ENCODE results near the gene CTSE.

Gene CTSE

GRCh38 chr1:206049919-206050600 is 26.4 kb upstream of the CTSE start:
- DNase-seq: no peak

DNA sequence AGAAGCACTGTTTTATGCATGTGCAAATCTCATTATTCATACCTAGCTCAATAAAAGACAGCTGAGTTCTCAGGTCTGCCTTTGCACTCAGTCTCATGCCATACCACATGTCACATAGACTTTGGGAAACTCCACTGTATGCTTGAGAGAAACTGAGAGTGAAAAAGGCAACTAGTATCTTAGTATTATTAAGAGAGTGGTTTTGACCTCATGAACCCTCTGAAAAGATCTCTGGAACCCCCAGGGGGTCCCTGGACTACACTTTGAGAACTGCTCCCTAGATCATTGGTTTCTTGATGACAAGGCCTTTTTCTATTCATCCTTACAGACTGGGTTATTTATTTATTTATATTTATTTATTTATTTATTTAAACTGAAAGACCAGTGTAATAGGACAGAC is 25.6 kb upstream of the CTSE start:
- no peak for DNase-seq

- DNase-seq: no peak
Measured at GRCh38 chr1:206048582-206048981, 24.9 kb upstream of the CTSE start.

DNA sequence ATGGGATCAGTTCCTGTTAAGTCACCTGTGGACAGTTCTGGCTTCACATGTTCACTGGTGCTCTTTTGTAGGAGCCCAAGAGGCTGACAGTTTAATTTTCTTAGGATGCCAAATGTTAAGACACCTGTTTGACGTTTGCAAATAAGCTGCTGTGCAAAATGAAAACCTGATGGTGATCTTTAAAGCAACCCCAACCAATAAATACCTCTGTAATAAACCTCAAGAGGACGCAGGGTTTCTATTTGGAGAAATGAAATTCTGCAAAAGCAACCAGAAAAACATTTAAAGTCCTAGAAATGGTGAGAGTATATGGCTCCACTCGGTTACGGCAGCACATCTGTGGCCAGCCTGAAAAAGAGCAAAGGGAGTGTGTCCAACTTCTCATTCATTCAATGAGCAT is 23.6 kb upstream of the CTSE start:
- no peak for DNase-seq

GRCh38 chr1:206041640-206042039 is 17.9 kb upstream of the CTSE start:
- no peak for DNase-seq

GRCh38 chr1:206040328-206040727 is 16.6 kb upstream of the CTSE start:
- no peak for DNase-seq

- DNase-seq: no peak
Measured at GRCh38 chr1:206039046-206039973, 15.6 kb upstream of the CTSE start.

DNA sequence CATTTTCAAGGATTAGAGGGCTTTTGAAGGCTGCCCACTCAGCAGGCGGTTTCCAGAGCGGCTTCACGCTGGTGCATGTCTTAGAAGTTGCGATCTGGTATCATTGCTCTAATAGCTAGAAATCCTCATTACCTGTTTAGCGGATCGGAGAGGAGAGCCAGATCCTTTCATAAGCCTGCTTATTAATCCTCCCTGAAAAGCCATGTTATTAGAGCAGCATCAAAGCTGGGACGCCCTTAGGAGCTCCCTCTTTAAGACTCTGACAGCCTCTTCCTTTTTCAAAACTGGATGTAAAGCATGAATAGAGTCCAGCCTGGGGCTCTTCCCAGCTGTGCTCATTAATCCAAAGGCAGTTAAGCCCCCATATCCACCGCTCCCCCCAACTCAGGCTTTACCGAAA is 13.9 kb upstream of the CTSE start:
- no peak for DNase-seq

- no peak for DNase-seq
Measured at GRCh38 chr1:206036663-206037455, 13.2 kb upstream of the CTSE start.

DNA sequence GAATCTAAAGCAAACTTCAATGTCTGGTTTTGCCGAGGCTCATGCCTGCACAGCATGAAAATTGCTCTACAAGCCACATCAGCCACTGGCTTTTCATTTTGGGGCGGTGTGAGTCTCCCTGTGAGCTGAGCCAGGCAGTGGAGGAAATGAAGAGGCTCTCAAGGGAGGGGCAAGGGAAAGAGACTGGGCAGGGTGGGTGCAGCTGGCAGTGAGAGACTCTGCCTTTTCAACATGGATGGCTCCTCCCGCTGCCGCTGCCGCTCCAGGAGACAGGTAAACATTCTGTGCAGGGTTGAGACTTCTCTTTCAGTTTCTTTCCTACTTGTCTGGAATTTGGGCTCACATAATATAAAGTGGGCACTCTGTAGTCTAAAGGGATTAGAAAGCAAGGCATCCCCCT is 11.3 kb upstream of the CTSE start:
- no peak for DNase-seq

GRCh38 chr1:206032380-206033140 is 8.9 kb upstream of the CTSE start:
- no peak for DNase-seq

DNA sequence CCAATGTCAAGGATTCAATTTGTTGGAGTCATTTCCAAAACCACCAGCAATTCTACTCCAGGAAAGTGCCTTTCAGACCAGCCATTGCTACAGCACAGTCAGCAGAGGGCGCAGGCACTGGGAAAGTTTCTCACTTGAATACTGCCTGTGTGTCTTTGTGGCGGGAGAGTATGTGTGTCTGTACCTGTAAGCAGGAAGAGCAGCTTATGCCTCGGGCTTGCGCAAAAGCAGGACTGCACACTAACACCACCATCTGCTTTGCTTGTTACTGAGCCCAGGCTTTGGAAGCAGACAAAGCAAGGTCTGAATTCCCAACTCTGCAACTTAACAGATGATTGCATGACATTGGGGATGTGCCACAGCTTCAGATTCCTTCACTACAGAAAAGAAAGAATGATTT is 7.0 kb upstream of the CTSE start:
- peak; percentile 57 for DNase-seq

DNA sequence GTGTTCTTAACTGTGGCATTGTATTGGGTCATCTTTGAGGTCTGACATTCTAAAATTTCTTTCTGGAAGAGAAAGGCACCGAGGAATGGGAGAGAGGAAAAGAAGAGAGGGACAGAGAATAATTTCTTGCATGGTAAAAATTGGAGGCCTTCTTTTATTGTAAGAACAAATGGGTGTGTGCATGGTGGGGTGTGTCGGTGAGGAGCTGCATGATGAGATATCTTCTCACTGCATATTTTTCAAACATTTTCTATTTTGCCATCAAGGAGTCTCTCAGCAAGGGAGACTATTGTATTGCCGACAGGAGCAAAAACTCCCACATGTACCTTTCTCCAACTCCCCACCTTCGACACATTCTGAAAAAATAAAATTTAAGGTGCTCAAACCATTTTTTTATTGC is 6.5 kb upstream of the CTSE start:
- DNase-seq: no peak

- no peak for DNase-seq
Measured at GRCh38 chr1:206029484-206029883, 5.8 kb upstream of the CTSE start.

DNA sequence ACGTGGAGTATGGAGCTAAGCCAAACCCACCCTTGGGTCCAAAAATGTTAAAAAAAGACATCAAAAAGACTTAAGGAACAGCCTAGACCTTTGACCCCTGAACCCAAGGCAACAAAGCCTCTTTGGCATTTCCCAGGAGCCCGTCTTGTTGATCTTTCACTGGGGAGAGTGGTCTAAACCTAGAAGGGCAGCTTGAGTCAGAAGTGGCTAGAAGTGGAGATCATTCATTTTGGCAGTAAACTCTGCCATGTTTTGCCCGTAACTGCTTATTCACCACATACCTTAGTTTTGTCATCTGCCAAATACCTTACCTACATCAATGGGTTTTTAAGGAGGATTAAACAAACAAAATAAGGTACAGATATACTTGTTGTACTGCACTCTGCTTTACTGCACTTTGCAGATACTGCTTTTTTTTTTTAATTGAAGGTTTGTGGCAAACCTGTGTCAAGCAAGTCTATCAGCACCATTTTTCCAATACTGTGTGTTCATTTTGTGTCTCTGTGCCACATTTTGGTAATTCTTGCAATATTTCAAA is 1.7 kb upstream of the CTSE start:
- no peak for DNase-seq

- no peak for DNase-seq
Measured at GRCh38 chr1:206022766-206023165, 929 bp downstream of the CTSE start.

GRCh38 chr1:206021626-206022365 is 1.9 kb downstream of the CTSE start:
- peak; percentile 56 for DNase-seq

DNA sequence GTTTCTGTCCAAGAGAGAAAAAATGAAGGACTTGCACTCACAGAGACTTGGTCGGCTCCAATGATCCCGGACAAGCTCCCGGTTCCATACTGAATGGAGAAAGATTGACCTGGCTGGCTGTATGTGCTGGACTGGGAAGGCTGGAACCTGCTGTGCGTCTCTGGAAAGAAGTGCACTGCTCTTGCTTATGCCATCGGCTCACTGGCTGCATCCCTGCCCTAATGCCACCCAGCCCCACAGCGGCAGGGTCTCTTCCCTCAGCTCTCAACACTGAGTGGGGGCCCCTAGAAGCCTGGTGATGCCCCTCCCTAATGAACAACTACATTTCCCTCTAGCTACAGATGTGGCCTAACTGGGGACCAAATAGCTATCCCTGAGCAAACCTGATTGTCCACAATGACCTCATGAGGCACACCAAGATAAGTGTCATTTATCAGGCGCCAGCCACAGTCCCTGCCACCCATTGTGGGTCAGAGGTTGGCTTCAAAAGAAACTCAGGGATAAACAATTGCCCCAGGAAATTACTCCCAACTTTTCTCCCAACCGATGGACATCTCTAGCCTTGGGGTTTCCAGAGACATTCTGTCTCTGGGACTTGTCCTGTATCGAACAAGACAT is 2.6 kb downstream of the CTSE start:
- DNase-seq: no peak

DNA sequence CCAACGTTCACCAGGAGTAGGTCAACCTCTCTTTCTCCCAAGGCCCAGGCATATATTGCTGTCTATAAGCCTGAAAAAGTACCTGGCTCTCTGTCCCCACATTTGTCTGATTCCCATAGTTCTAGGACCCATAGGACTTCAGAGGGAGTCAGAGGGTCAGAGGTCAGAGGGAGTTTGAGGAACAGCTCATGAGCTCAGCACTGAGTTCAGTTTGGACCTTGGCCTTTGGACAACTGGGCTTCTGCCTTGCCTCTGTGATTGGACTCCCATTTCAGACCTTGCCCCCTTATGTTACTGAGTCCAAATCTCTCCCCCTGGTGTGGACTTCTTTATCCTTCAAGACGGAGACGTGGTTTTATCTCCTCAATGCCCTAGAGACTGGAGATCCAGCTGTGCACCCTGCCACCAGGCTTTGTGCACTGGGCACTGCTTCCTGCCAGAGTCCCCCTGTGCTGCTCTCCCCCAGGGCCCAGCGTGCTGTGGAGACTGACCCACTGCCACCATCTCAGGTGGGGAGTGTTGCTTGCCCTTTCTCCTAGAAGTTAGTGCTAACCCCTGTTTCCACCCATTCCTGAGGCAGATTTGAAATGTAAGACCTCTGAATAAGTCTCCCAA is 3.2 kb downstream of the CTSE start:
- DNase-seq: no peak

DNA sequence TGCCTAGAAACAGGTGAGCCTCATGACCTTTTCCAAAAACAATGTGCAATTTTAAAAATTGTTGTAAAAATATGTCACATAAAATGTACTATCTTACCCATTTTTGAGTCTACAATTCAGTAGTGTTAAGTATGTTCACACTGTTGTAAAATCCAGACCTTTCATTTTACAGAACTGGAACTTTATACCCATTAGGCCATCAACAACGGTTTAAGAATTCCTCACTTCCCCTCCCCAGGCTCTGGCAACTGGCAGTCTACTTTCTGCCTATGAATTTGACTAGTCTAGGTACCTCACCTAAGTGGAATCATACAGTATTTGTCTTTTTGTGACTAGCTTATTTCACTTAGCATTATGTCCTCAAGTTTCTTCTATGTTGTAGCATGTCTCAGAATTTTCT is 8.6 kb downstream of the CTSE start:
- DNase-seq: no peak

DNA sequence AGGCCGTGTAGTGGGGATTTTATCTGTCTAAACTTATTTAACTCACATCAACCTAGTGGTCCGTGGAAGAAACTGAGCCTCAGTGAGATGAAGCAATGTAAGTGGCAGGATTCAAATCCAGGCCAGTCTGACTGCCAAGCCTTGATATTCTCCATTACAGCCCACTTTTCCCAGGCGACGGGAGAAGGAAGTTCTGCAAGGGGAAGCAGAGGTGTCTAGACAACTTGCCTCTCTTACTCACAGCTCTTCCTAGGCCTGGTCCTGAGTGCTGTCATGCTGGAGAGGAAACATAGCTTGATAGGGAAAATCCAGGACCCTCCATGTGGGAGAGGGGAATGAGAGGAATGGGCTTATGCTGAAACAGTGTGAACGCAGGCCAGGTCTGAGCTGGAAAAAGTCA is 9.1 kb downstream of the CTSE start:
- DNase-seq: no peak

All from fibroblast of skin of scalp (primary cell).